Large intestine (tissue), 3 donors: ENCODE results near the gene FLNA. TPM values are rescaled to one million over a fixed set of nuclear protein-coding genes. Genes with fewer than 3 reads are reported as not detected.

ENCODE experiments used
- DNase-seq, 2 donors: peaks; one replicate each; pipeline versions ENCODE4 v3.0.0 to v3.0.0-alpha.2; 2013
- H3K27ac ChIP-seq: one replicate; pipeline ENCODE4 v1.5.1; 2013; ENCODE audit warnings: low read length
- H3K27me3 ChIP-seq: 2 replicates; pipeline ENCODE4 v1.6.1; 2013; ENCODE audit warnings: low read length; ENCODE audit not compliant: control insufficient read depth, insufficient read depth
- H3K36me3 ChIP-seq: 2 replicates; pipeline ENCODE4 v1.6.1; 2013; ENCODE audit warnings: low read length; ENCODE audit not compliant: control insufficient read depth, insufficient read depth
- H3K4me1 ChIP-seq: one replicate; pipeline ENCODE4 v1.6.1; 2013; ENCODE audit warnings: low read length; ENCODE audit not compliant: control insufficient read depth, insufficient read depth
- H3K4me3 ChIP-seq: one replicate; pipeline ENCODE4 v1.5.1; 2013; ENCODE audit warnings: low read length
- H3K9me3 ChIP-seq: one replicate; pipeline ENCODE4 v1.6.1; 2013; ENCODE audit warnings: mild to moderate bottlenecking, low read depth, low read length, moderate library complexity; ENCODE audit not compliant: control insufficient read depth
- WGBS: methylation state at CpG from one replicate; pipeline ENCODE4 v1.1.5; 2013; ENCODE audit warnings: low lambda C conversion rate; ENCODE audit not compliant: insufficient coverage; 5-methylcytosine and 5-hydroxymethylcytosine counted together
- polyA plus RNA-seq: library from polyadenylated mRNA; unstranded; fragments of 120-200 nt; gene quantifications from one replicate; pipeline ENCODE4 v1.2.1, GENCODE V29; 2013

FLNA gene
- polyA plus RNA-seq, 1 donor = 468 TPM

GRCh38 chrX:154367474-154368308 lies 6.7 kb downstream of the FLNA start:
- Histone ChIP-seq H3K9me3 (peaks cover 7% of the 10 kb centered on the region), H3K27me3 (peaks cover 20% of the 10 kb centered on the region), H3K27ac (no peak overlapping the region), H3K4me3 (peak overlapping the region; percentile 49), H3K4me1 (peaks cover 15% of the 10 kb centered on the region), H3K36me3 (peaks cover 19% of the 10 kb centered on the region)
- DNase-seq = no peak
- WGBS = no CpG with 5 or more reads among the region's 31 CpGs

- peaks cover 15% of the 10 kb centered on the region for H3K4me1 ChIP-seq
- no CpG with 5 or more reads among the region's 11 CpGs for WGBS
- H3K27me3 ChIP-seq = peaks cover 12% of the 10 kb centered on the region
- peaks cover 25% of the 10 kb centered on the region for H3K36me3 ChIP-seq
- no peak overlapping the region for H3K4me3 ChIP-seq
- H3K9me3 ChIP-seq = peaks cover 3% of the 10 kb centered on the region
- no peak for DNase-seq
- no peak overlapping the region for H3K27ac ChIP-seq
Observed at GRCh38 chrX:154366666-154367055, 7.8 kb downstream of the FLNA start.

DNA sequence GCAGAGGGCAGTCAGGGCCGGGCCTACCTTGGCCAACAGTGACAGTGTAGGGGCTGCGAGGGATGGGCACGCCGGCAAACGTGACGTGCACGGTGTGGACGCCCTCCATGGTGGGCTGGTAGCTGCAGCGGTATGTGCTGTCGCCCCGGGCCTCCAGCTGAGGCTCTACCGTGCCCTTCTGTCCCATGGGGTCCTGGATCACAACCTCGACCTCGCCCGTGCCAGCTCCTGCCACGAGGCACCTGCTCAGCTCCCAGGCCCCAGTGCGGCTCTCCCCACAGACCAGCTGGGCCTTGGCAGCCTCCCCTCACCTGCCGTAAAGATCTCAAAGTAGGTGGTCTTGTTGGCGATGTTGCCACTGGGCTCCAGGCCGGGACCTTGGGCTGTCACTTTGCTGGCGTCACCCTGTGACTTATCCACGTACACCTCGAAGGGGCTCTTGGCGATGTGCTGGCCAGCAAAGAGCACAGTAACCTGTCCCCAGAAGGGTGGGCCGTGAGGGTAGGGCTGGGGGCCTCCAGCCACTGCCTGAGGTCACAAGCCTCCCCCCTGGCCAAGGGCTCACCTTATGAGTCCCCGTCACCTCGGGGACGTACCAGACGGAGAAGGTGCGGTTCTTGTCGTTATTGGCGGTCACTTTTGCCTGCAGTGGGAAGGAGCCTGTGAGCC lies 8.3 kb downstream of the FLNA start:
- Histone ChIP-seq H3K36me3 (peaks cover 28% of the 10 kb centered on the region), H3K4me3 (no peak overlapping the region), H3K9me3 (peaks cover 3% of the 10 kb centered on the region), H3K27ac (no peak overlapping the region), H3K27me3 (peaks cover 9% of the 10 kb centered on the region), H3K4me1 (peaks cover 15% of the 10 kb centered on the region)
- no peak for DNase-seq
- no CpG with 5 or more reads among the region's 32 CpGs for WGBS

GRCh38 chrX:154365052-154365600 lies 9.3 kb downstream of the FLNA start:
- Histone ChIP-seq H3K4me3 (no peak overlapping the region), H3K36me3 (peaks cover 31% of the 10 kb centered on the region), H3K9me3 (peaks cover 3% of the 10 kb centered on the region), H3K27me3 (peaks cover 6% of the 10 kb centered on the region), H3K27ac (no peak overlapping the region), H3K4me1 (peaks cover 13% of the 10 kb centered on the region)
- WGBS = no CpG with 5 or more reads among the region's 20 CpGs
- DNase-seq = no peak

DNA sequence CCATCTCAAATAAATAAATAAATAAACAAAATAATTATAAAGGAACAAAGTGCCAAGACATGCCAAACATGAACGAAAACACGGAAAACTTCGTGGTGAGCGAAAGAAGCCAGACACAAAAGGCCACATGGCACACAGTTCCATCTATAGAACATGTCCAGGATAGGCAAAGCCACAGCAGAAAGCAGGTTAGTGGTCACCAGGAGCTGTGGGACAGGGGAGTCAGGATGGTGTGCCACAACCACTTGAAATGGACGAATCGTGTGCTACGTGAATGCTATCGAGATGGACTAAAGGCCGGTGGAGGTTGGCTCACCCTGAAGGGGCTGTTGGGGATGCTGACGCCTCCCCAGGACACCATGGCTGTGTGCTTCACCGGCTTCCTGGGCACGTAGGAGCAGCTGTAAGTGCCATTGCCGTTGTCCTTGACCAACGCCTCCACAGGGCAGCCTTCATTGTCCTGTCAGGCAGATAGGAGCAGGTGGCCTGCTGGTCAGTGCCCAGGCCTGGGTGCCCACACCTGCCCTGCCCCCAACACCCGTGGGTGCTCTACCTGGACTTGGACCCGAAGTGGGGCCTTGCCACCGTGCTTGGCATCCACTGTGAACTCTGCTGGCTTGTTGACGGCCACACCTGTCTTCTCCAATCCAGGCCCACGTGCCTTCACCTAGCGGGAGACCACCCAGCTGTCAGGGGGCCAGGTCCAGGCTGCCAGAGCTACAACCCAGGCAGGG lies 10.6 kb downstream of the FLNA start:
- peaks cover 3% of the 10 kb centered on the region for H3K9me3 ChIP-seq
- WGBS = no CpG with 5 or more reads among the region's 20 CpGs
- DNase-seq = no peak
- H3K4me3 ChIP-seq = no peak overlapping the region
- H3K27ac ChIP-seq = no peak overlapping the region
- peaks cover 36% of the 10 kb centered on the region for H3K36me3 ChIP-seq
- no peaks in the 10 kb centered on the region for H3K27me3 ChIP-seq
- H3K4me1 ChIP-seq = peaks cover 4% of the 10 kb centered on the region

- no peaks in the 10 kb centered on the region for H3K4me1 ChIP-seq
- peaks cover 3% of the 10 kb centered on the region for H3K9me3 ChIP-seq
- no CpG with 5 or more reads among the region's 30 CpGs for WGBS
- peaks cover 36% of the 10 kb centered on the region for H3K36me3 ChIP-seq
- no peak overlapping the region for H3K27ac ChIP-seq
- DNase-seq = no peak
- H3K27me3 ChIP-seq = no peaks in the 10 kb centered on the region
- H3K4me3 ChIP-seq = no peak overlapping the region
Observed at GRCh38 chrX:154362085-154362742, 12.2 kb downstream of the FLNA start.

GRCh38 chrX:154360155-154360713 lies 14.2 kb downstream of the FLNA start:
- no peak overlapping the region for H3K27ac ChIP-seq
- WGBS = no CpG with 5 or more reads among the region's 34 CpGs

DNA sequence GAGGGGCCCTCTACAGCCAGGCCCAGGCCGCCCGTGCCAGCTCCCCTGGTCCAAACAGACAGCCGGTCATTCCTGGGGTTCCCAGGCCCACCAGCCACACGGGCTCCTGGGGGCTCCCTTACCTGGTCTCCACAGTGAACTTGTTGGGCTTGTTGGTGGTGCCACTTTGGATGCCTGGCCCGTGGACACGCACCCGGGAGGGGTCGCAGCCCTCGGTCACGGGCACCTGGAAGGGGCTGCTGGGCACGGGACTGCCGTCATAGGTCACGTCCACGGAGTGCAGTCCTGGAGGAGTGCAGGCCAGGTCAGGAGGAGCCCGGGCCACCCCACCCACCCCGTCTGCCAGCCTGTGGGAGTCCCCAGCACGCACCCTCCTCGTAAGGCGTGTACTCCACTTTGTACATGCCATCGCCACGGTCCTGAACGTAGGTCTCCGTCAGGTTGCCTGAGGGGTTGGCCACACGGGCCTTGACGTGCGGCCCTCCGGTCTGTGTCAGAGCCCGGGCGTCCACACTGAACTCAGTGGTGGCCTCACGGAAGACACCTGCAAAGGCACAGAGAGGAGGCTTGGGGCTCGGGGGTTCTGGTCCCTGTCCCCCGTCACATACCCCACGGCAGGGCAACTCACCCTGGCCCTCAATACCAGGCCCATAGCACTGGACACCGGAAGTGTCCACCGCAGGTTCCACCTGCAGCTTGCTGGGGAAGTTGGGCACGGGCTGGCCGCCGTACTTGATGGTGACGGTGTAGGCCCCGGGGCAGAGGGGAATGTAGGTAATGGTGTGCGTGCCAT lies 14.9 kb downstream of the FLNA start:
- no peak overlapping the region for H3K4me3 ChIP-seq
- H3K4me1 ChIP-seq = no peaks in the 10 kb centered on the region
- WGBS = no CpG with 5 or more reads among the region's 41 CpGs
- H3K27ac ChIP-seq = no peak overlapping the region
- H3K36me3 ChIP-seq = peaks cover 30% of the 10 kb centered on the region
- H3K27me3 ChIP-seq = no peaks in the 10 kb centered on the region
- no peaks in the 10 kb centered on the region for H3K9me3 ChIP-seq
- DNase-seq = no peak

More at GRCh38 chrX:154360155-154360713, 14.2 kb downstream of the FLNA start:
- H3K4me3 ChIP-seq = no peak overlapping the region
- H3K27me3 ChIP-seq = no peaks in the 10 kb centered on the region
- no peaks in the 10 kb centered on the region for H3K4me1 ChIP-seq
- DNase-seq = no peak
- peaks cover 1% of the 10 kb centered on the region for H3K9me3 ChIP-seq
- H3K36me3 ChIP-seq = peaks cover 35% of the 10 kb centered on the region

DNA sequence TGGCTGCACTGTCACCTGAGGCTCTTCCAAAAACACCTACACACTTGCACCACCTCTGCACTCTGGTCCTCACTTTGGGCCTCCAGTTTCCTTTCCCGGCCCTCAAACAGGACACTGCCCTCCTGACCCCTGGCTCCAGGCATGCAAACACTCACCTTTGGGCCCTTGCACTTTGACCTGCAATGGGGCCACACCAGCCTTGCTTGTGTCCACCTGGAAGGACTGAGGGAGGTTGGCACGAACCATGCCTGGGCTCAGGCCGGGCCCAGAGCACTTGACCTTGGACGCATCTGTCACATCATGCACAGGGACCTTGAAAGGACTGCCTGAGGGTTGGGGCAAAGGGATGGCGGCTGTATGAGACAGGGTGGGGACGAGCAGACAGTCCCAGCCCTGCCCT lies 15.6 kb downstream of the FLNA start:
- Histone ChIP-seq H3K27ac (no peak overlapping the region), H3K4me1 (no peaks in the 10 kb centered on the region)
- no peak for DNase-seq

More for the DNA sequence above, 15.6 kb downstream of the FLNA start:
- no CpG with 5 or more reads among the region's 6 CpGs for WGBS
- Histone ChIP-seq H3K36me3 (peaks cover 31% of the 10 kb centered on the region), H3K9me3 (no peaks in the 10 kb centered on the region), H3K4me3 (no peak overlapping the region), H3K27me3 (no peaks in the 10 kb centered on the region)
